Measurements from ENCODE around the gene GEMIN7. TPM values are rescaled to one million over a fixed set of nuclear protein-coding genes. Genes with fewer than 3 reads are reported as not detected.
A peak's percentile ranks its signal among the peaks of the same experiment; 100 is the strongest.

The GEMIN7 gene
- total RNA-seq, 4 donors from 2014 or later = 3.0 to 21.1 (median 15.9) TPM

DNA sequence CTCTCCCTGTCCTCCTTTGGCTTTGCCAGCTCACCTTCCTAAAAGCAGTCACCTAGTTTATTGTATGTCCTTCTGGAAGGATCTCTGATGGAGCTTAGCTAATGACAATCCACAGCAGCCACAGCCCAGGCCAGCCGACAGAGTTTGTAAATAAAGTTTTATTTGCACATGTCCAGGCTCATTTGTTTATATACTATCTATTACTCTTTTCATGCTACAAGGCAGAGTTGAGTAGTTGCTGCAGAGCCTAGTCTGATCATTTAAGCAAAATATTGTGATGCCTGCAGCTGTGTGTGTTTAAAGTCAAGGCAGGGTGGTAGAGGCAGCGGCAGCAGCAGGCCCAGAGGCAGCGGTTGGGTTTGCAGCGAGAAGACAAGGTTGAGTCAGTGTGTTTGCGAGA, 49.1 kb downstream of the GEMIN7 start:
- no peaks in the 10 kb centered on the region for H3K27me3 ChIP-seq
- in situ Hi-C loops (cut with MboI; ENCODE audit: low pct_ligation_motif_present in 1 of 4, low pct_unique_long_range_greater_than_20kb in 1 of 4, low sequenced_read_pairs in 3 of 4) (no loop called here), intact Hi-C loops (cut with DNase I; ENCODE audit: low total_unique reads) (no loop called here)
- no peak overlapping the region for H3K4me3 ChIP-seq
- no peak for DNase-seq
- TF ChIP-seq, protein P1, sequence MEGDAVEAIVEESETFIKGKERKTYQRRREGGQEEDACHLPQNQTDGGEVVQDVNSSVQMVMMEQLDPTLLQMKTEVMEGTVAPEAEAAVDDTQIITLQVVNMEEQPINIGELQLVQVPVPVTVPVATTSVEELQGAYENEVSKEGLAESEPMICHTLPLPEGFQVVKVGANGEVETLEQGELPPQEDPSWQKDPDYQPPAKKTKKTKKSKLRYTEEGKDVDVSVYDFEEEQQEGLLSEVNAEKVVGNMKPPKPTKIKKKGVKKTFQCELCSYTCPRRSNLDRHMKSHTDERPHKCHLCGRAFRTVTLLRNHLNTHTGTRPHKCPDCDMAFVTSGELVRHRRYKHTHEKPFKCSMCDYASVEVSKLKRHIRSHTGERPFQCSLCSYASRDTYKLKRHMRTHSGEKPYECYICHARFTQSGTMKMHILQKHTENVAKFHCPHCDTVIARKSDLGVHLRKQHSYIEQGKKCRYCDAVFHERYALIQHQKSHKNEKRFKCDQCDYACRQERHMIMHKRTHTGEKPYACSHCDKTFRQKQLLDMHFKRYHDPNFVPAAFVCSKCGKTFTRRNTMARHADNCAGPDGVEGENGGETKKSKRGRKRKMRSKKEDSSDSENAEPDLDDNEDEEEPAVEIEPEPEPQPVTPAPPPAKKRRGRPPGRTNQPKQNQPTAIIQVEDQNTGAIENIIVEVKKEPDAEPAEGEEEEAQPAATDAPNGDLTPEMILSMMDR (IDR thresholded peaks at IDR 0.05) = no peak
- TF ChIP-seq POLR2AphosphoS5 (IDR thresholded peaks at IDR 0.05) (no peak), POLR2A (IDR thresholded peaks at IDR 0.05) (no peak), EP300 (IDR thresholded peaks at IDR 0.05; ENCODE audit: low read depth) (no peak)
- H3K27ac ChIP-seq = no peak overlapping the region
- H3K4me1 ChIP-seq = peaks cover 0 to 9% (median 2%) of the 10 kb centered on the region in 4 donors
- 84 to 86% methylated on average over 5 of the region's 5 CpGs for WGBS, 2 donors (ENCODE audit: low coverage in 1 of 2)
- no peaks in the 10 kb centered on the region for H3K9me3 ChIP-seq
- no peaks in the 10 kb centered on the region for H3K36me3 ChIP-seq

DNA sequence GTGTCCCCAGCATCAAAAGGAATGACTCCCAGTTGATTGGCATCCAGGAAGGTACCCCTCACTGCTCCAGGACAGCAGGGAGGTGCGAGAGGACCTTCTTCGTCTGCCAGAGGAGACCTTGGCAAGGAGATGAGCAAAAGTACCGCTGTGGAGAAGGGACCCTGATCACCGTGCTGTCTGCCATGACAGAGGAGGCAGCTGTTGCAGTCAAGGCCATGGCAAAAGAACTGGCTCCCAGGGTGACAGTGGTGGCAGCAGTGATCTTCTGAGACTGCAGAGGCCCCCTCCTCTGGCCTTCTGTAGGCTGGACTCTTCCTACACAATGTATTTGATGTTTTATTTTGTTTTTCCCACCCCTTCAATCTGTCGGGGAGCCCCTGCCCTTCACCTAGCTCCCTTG, 49.7 kb downstream of the GEMIN7 start:
- no peak for DNase-seq
- intact Hi-C loops (cut with DNase I; ENCODE audit: low total_unique reads) = no loop called here
- H3K9me3 ChIP-seq = no peaks in the 10 kb centered on the region
- H3K36me3 ChIP-seq = no peaks in the 10 kb centered on the region
- in situ Hi-C loops (cut with MboI; ENCODE audit: low pct_ligation_motif_present in 1 of 4, low pct_unique_long_range_greater_than_20kb in 1 of 4, low sequenced_read_pairs in 3 of 4) = no loop called here
- H3K4me3 ChIP-seq = no peak overlapping the region
- no peaks in the 10 kb centered on the region for H3K27me3 ChIP-seq
- no peak overlapping the region for H3K27ac ChIP-seq
- WGBS, 2 donors (ENCODE audit: low coverage in 1 of 2) = 94 to 100% methylated on average over 1 to 5 of the region's 5 CpGs
- peaks cover 0 to 4% (median 1%) of the 10 kb centered on the region in 4 donors for H3K4me1 ChIP-seq
- TF ChIP-seq EP300 (IDR thresholded peaks at IDR 0.05; ENCODE audit: low read depth) = no peak
- TF ChIP-seq POLR2AphosphoS5 (IDR thresholded peaks at IDR 0.05) = no peak

DNA sequence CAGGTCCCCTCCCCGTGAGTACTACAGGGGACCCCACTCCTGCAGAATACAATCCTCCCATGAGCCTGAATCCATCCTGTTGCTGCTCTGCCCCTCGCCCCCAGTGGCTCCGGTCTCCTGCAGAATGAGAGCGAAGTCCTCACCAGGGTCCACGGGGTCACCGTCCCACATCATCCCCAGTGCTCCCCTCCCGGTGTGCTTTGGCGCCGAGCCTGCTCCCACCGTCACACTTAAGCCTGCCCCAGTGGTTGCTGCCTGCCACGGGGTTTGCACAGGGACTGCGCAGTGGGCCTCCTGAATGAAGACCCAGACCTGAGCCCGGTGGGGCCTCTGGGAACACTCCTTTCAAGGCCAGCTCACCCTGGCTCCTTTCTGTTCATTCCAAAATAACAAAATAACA, 51.2 kb downstream of the GEMIN7 start:
- Histone ChIP-seq H3K9me3 (no peaks in the 10 kb centered on the region), H3K27ac (no peak overlapping the region), H3K4me3 (no peak overlapping the region), H3K36me3 (no peaks in the 10 kb centered on the region), H3K4me1 (peaks cover 0 to 4% (median 1%) of the 10 kb centered on the region in 4 donors), H3K27me3 (no peaks in the 10 kb centered on the region)
- 100% methylated on average over 2 to 6 of the region's 13 CpGs for WGBS, 2 donors (ENCODE audit: low coverage in 1 of 2)
- intact Hi-C loops (cut with DNase I; ENCODE audit: low total_unique reads) = no loop called here
- in situ Hi-C loops (cut with MboI; ENCODE audit: low pct_ligation_motif_present in 1 of 4, low pct_unique_long_range_greater_than_20kb in 1 of 4, low sequenced_read_pairs in 3 of 4) = no loop called here
- DNase-seq = no peak
- TF ChIP-seq, protein P1 (IDR thresholded peaks at IDR 0.05) = no peak
- TF ChIP-seq POLR2A (IDR thresholded peaks at IDR 0.05) (no peak), POLR2AphosphoS5 (IDR thresholded peaks at IDR 0.05) (no peak), EP300 (IDR thresholded peaks at IDR 0.05; ENCODE audit: low read depth) (no peak)

DNA sequence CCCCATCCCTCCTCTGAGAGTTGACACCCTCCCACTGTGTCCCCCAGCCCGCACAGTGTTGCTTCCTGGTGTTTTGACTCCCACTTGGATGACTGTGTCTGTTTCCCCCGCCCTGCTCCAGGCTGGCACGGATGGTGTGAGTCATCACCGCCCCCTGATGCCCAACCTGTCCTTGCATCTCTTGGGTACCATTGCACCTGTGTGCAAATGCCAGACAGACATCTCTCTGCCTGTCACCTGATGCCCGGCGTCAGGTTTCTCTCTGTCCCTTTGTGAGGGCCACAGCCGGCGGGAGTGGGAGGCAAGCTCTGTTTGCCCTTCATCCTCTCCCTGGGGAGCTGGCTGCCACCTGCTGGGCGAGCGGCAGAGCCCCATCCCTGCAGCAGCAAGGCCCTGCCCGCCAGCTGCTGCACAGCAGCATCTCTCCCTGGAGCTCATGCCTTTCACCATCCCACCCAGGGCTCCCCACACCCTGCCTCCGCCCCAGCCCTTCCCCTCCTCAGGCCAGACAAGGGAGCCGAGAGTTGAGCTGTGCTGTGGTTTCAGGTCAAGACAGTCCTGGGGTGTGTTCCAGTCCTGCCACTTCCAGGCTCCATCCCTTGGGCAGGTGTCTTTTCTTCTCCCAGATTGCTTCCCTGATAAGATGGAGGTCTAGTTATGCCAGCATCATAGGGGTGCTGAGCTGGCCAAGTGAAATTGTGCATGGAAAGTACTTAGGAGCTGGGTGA, 52.0 kb downstream of the GEMIN7 start:
- Histone ChIP-seq H3K9me3 (no peaks in the 10 kb centered on the region), H3K4me1 (no peaks in the 10 kb centered on the region), H3K36me3 (no peaks in the 10 kb centered on the region), H3K27me3 (no peaks in the 10 kb centered on the region), H3K4me3 (no peak overlapping the region), H3K27ac (no peak overlapping the region)
- in situ Hi-C loops (cut with MboI; ENCODE audit: low pct_ligation_motif_present in 1 of 4, low pct_unique_long_range_greater_than_20kb in 1 of 4, low sequenced_read_pairs in 3 of 4) = no loop called here
- no peak for TF ChIP-seq POLR2AphosphoS5 (IDR thresholded peaks at IDR 0.05)
- TF ChIP-seq EP300 (IDR thresholded peaks at IDR 0.05; ENCODE audit: low read depth) = no peak
- TF ChIP-seq, protein P1 (IDR thresholded peaks at IDR 0.05) = peak in 2 of 5 experiments; percentile 19 to 39
- 46% methylated on average over 13 of the region's 13 CpGs; no CpG with 5 or more reads in 1 of the 2 donors for WGBS, 2 donors (ENCODE audit: low coverage in 1 of 2)
- no peak for DNase-seq
- intact Hi-C loops (cut with DNase I; ENCODE audit: low total_unique reads) = no loop called here

Measured in transverse colon (tissue), 4 donors.